H1 (cell line): ENCODE data around the gene POLRMT. TPM values are rescaled to one million over a fixed set of nuclear protein-coding genes. Genes with fewer than 3 reads are reported as not detected.

Experiments
- POLR2AphosphoS5 ChIP-seq: IDR thresholded peaks from 2 replicates; pipeline ENCODE4 v1.6.1; 2011; ENCODE audit warnings: low read depth, low read length
- polyA plus RNA-seq, 7 experiments: library from polyadenylated mRNA; depleted of rRNA in 3 of 7; stranded (reverse) in 5 of 7; unstranded in 2 of 7; fragments of >200 nt in 5 of 7; fragments of 200-250 nt in 2 of 7; gene quantifications; 1 replicate in 5 of 7; 2 replicates in 1 of 7; 4 replicates in 1 of 7; pipeline versions ENCODE4 v1.2.1 to v1.2.3, GENCODE V29; 2011 to 2013; ENCODE audit warnings: missing spikeins in 2 of 7, mixed read lengths in 2 of 7
- total RNA-seq: library from RNA; stranded (reverse); fragmentation: NEBNext Ultra II Directional; extraction: Animal tissue kit (Norgen Biotek cat#: 25700); gene quantifications from 2 replicates; pipeline ENCODE4 v1.2.1, GENCODE V29; 2021
- TF ChIP-seq, protein P1 (sequence below), 3 experiments: IDR thresholded peaks; 1 replicate in 2 of 3; 2 replicates in 1 of 3; pipeline versions ENCODE4 v1.5.1 to v1.6.1; 2011; ENCODE audit warnings: low read length in 3 of 3, mild to moderate bottlenecking in 3 of 3, inconsistent platforms in 2 of 3, low read depth in 1 of 3, moderate library complexity in 1 of 3; ENCODE audit not compliant: insufficient read depth in 1 of 3; ENCODE audit errors: control extremely low read depth in 1 of 3

Gene POLRMT
- total and polyA plus RNA-seq, 2 of the 8 experiments (the other 6 are each of a cell fraction or from before 2014, with no cell fraction given): 93.0 to 111 TPM

DNA sequence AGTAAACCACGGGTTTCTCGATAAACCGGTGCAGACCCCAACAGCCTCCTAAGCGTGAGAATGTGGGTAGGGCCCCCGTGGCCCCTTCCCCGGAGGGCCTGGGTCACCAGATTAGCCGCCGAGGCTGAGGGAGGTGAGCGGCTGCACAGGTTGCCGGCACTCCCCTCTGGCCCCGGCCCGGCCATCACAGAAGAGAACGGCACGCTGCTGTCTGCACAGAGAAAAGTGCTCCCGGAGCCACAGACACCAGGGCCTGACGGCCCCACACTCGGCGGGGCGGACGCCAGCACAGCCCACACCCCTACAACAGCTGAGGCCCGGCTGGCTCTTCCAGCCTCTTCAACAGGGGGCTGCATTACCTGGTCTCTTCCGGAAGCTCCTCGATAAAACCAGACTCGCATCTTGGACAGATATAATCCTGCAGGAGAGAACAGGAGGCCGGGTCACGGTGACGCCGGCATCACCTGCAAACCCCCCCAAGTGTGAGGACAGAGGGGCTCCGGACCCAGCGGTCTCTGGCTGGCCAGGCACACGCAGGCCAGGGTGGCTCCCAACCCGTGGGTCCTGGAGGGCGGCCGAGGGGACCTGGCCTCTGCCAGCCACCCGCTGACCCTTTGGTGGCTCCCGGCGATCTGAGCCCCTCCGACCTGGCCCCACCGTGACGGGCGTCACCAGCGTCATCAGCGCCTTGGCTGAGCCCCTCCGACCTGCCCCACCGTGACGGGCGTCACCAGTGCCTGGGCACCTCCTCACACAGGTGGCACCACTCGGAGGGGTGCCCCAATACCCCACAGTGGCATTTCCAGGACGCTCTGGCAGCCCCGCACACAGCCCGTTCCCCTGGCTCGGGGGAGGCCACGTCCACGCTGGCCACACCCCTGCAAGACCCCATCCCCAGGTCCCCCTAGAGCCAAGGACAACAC, 19.4 kb upstream of the POLRMT start (continued):
- TF ChIP-seq, protein P1, sequence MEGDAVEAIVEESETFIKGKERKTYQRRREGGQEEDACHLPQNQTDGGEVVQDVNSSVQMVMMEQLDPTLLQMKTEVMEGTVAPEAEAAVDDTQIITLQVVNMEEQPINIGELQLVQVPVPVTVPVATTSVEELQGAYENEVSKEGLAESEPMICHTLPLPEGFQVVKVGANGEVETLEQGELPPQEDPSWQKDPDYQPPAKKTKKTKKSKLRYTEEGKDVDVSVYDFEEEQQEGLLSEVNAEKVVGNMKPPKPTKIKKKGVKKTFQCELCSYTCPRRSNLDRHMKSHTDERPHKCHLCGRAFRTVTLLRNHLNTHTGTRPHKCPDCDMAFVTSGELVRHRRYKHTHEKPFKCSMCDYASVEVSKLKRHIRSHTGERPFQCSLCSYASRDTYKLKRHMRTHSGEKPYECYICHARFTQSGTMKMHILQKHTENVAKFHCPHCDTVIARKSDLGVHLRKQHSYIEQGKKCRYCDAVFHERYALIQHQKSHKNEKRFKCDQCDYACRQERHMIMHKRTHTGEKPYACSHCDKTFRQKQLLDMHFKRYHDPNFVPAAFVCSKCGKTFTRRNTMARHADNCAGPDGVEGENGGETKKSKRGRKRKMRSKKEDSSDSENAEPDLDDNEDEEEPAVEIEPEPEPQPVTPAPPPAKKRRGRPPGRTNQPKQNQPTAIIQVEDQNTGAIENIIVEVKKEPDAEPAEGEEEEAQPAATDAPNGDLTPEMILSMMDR (IDR thresholded peaks at IDR 0.05; ENCODE audit: control extremely low read depth in 1 of 3, insufficient read depth in 1 of 3, low read depth in 1 of 3, low read length in 3 of 3): no peak
- no peak for TF ChIP-seq POLR2AphosphoS5
